Measurements from ENCODE around the gene CNTNAP2. TPM values are rescaled to one million over a fixed set of nuclear protein-coding genes. Genes with fewer than 3 reads are reported as not detected.

The CNTNAP2 gene
- total and polyA plus RNA-seq, 2 of the 8 experiments (the other 6 are each of a cell fraction or from before 2014, with no cell fraction given), result 27.9 to 71.0 TPM

DNA sequence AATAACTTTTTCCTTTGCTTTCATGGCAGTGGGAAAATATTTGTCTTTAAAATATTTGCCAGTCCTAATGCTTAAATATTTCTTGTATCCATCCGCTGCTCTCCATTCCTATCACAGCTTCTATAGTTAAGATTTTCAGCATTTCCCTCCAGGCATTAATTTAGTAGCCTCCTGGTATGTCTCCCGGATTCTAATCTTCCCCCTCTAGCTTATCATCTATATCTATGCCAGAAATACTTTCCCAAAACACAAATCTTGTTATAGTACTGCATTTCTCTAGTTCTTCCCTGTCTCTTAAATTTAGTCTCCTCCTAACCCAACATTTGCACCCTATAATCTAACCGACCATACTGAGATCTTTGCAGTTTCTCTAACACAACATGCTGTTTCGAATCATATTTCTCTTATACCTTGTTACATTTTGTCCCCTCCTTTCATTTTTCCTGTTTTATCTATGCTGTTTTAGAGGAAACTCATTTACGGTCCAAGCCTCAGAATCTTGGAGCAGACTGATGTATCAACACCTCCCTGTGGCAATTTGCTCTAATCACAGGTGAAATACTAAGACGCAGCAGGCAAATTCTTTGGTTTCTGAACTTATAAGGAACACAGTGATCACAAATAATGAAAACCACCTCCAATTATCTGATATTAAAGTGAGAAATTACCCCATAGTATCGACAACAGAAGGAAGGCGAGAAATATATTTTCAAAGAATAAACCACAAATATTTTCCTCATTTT lies 10.3 kb downstream of the CNTNAP2 start:
- Histone ChIP-seq H2AK5ac (ENCODE audit: low read depth, low read length) (no peak overlapping the region), H2BK5ac (ENCODE audit: low read depth, low read length) (no peak overlapping the region), H4K8ac (ENCODE audit: extremely low read depth, insufficient read depth, low read length) (no peak overlapping the region), H3K4me3 (ENCODE audit: extremely low read depth in 1 of 4, insufficient read depth in 2 of 4, low read depth in 3 of 4, low read length in 4 of 4) (no peak overlapping the region), H2AFZ (ENCODE audit: low read length) (no peak overlapping the region), H2BK20ac (ENCODE audit: low read length) (no peak overlapping the region), H3K56ac (replicated peaks; ENCODE audit: insufficient read length, low read depth, low read length) (no peak overlapping the region), H4K20me1 (replicated peaks in 1 of 2; ENCODE audit: control insufficient read depth in 1 of 2, insufficient read depth in 2 of 2, low read length in 2 of 2) (no peaks in the 10 kb centered on the region), H3K14ac (ENCODE audit: insufficient read length) (no peak overlapping the region), H3K36me3 (ENCODE audit: control insufficient read depth in 2 of 4, insufficient read depth in 4 of 4, low read length in 3 of 4) (no peaks in the 10 kb centered on the region), H4K91ac (replicated peaks; ENCODE audit: insufficient read length, low read length) (no peak overlapping the region), H3K79me2 (ENCODE audit: control insufficient read depth in 1 of 2, insufficient read depth in 2 of 2, low read length in 2 of 2) (no peaks in the 10 kb centered on the region), H2BK15ac (ENCODE audit: low read length) (no peak overlapping the region), H3K4ac (replicated peaks; ENCODE audit: insufficient read length, low read depth, low read length) (no peak overlapping the region), H3K18ac (ENCODE audit: extremely low read depth, low read length) (no peak overlapping the region), H4K5ac (ENCODE audit: insufficient read length, low read depth, low read length) (no peak overlapping the region), H3K79me1 (ENCODE audit: low read depth, low read length) (no peaks in the 10 kb centered on the region), H2BK120ac (replicated peaks; ENCODE audit: low read depth, low read length) (no peak overlapping the region), H3K9ac (replicated peaks in 1 of 4; ENCODE audit: extremely low read depth in 1 of 4, low read depth in 3 of 4, low read length in 3 of 4) (no peak overlapping the region), H3K27me3 (replicated peaks in 1 of 4; ENCODE audit: control insufficient read depth in 3 of 4, extremely low read depth in 1 of 4, insufficient read depth in 3 of 4, low read length in 3 of 4) (no peaks in the 10 kb centered on the region), H3K4me2 (ENCODE audit: insufficient read depth in 1 of 2, low read depth in 2 of 2, low read length in 2 of 2) (no peak overlapping the region), H3K23me2 (ENCODE audit: low read depth, low read length) (no peaks in the 10 kb centered on the region), H3K23ac (ENCODE audit: insufficient read length) (no peak overlapping the region), H3K4me1 (replicated peaks in 1 of 4; ENCODE audit: control insufficient read depth in 3 of 4, insufficient read depth in 4 of 4, low read length in 3 of 4) (no peaks in the 10 kb centered on the region), H2BK12ac (ENCODE audit: low read depth, low read length) (no peak overlapping the region), H3K27ac (ENCODE audit: low read depth, low read length) (no peak overlapping the region), H3K9me3 (ENCODE audit: insufficient read depth in 2 of 2, low read depth in 1 of 2, low read length in 1 of 2) (no peaks in the 10 kb centered on the region)
- TF ChIP-seq RAD21 (IDR thresholded peaks at IDR 0.05 in 1 of 2, conservative IDR thresholded peaks at IDR 0.05 in 1 of 2; ENCODE audit: low read depth in 2 of 2, low read length in 2 of 2) (peak; percentile 39 to 43; a peak in 3 of 4 replicates), TAF1 (IDR thresholded peaks at IDR 0.05; ENCODE audit: low read depth, low read length) (no peak), CTCF (IDR thresholded peaks at IDR 0.05; ENCODE audit: control extremely low read depth in 1 of 3, insufficient read depth in 1 of 3, low read depth in 1 of 3, low read length in 3 of 3) (peak in 2 of 3 experiments; percentile 18 to 25; a peak in 2 of 4 replicates)
- ChIA-PET POLR2A (ENCODE audit: partially characterized antibody) (interaction anchor here (0.6 kb wide), 1 partner anchor 1241 kb away, joined by 3 read pairs; no protein-coding TSS in a partner anchor), CTCF (ENCODE audit: partially characterized antibody) (interaction anchor here (0.6 to 3.3 kb wide), 9 partner anchors 9 to 1839 kb away, joined by 3 to 15 read pairs (median 5); partner anchors contain the start of gene CNTNAP2)
- DNase-seq (ENCODE audit: low read depth in 1 of 2, low spot score in 2 of 2), result no peak
- WGBS, 2 experiments (ENCODE audit: extremely low coverage in 1 of 2, insufficient coverage in 1 of 2, insufficient read length in 1 of 2, insufficient replicate concordance in 2 of 2, low coverage in 1 of 2, low lambda C conversion rate in 2 of 2, missing lambda C conversion rate in 1 of 2), result 87% methylated on average over 8 of the region's 8 CpGs; no CpG with 5 or more reads in 1 of the 2 experiments
- FAIRE-seq, result no peak
